ENCODE measurements around the gene FAM20A. TPM values are rescaled to one million over a fixed set of nuclear protein-coding genes. Genes with fewer than 3 reads are reported as not detected.
A peak's percentile ranks its signal among the peaks of the same experiment; 100 is the strongest.

The FAM20A gene
- total RNA-seq, 2 experiments from 2014 or later, result not detected

- intact Hi-C loops (cut with micrococcal nuclease), result no loop called here
- Mint-ChIP-seq H3K4me3 (no peak overlapping the region), H3K9me3 (peaks cover 5% of the 10 kb centered on the region), H3K36me3 (ENCODE audit: low read depth) (peaks cover 2% of the 10 kb centered on the region), H3K27me3 (ENCODE audit: low read depth) (no peaks in the 10 kb centered on the region), H3K27ac (no peak overlapping the region), H3K4me1 (ENCODE audit: low read depth) (no peaks in the 10 kb centered on the region)
- DNase-seq, result no peak
- CTCF ChIA-PET, result interaction anchor here (1.0 kb wide), 1 partner anchor 12 kb away, joined by 3 read pairs; no protein-coding TSS in a partner anchor
Observed at GRCh38 chr17:68541816-68542215, 59.4 kb downstream of the FAM20A start.

- CTCF ChIA-PET, result no interaction called here
- H3K4me3 Mint-ChIP-seq, result no peak overlapping the region
- no peak for DNase-seq
- intact Hi-C loops (cut with micrococcal nuclease), result no loop called here
- H3K27me3 Mint-ChIP-seq (ENCODE audit: low read depth), result no peaks in the 10 kb centered on the region
- no peaks in the 10 kb centered on the region for H3K9me3 Mint-ChIP-seq
- no peaks in the 10 kb centered on the region for H3K4me1 Mint-ChIP-seq (ENCODE audit: low read depth)
- no peak overlapping the region for H3K27ac Mint-ChIP-seq
- peaks cover 4% of the 10 kb centered on the region for H3K36me3 Mint-ChIP-seq (ENCODE audit: low read depth)
Observed at GRCh38 chr17:68540981-68541380, 60.2 kb downstream of the FAM20A start.

GRCh38 chr17:68539548-68540467 lies 61.4 kb downstream of the FAM20A start:
- Mint-ChIP-seq H3K27ac (no peak overlapping the region), H3K36me3 (ENCODE audit: low read depth) (peaks cover 9% of the 10 kb centered on the region), H3K4me3 (no peak overlapping the region), H3K4me1 (ENCODE audit: low read depth) (peaks cover 3% of the 10 kb centered on the region), H3K9me3 (no peaks in the 10 kb centered on the region), H3K27me3 (ENCODE audit: low read depth) (no peaks in the 10 kb centered on the region)
- CTCF ChIA-PET, result interaction anchor here (0.6 kb wide), 1 partner anchor 529 kb away, joined by 3 read pairs; no protein-coding TSS in a partner anchor
- intact Hi-C loops (cut with micrococcal nuclease), result loop anchor here (10.0 kb wide), 1 partner anchor 705 kb away; no protein-coding TSS in a partner anchor
- DNase-seq, result no peak

- H3K36me3 Mint-ChIP-seq (ENCODE audit: low read depth), result peaks cover 16% of the 10 kb centered on the region
- DNase-seq, result no peak
- CTCF ChIA-PET, result no interaction called here
- H3K27me3 Mint-ChIP-seq (ENCODE audit: low read depth), result no peaks in the 10 kb centered on the region
- peaks cover 13% of the 10 kb centered on the region for H3K4me1 Mint-ChIP-seq (ENCODE audit: low read depth)
- H3K27ac Mint-ChIP-seq, result peak overlapping the region; percentile 8
- H3K9me3 Mint-ChIP-seq, result no peaks in the 10 kb centered on the region
- intact Hi-C loops (cut with micrococcal nuclease), result loop anchor here (2.0 to 10.0 kb wide), 2 partner anchors 225 to 709 kb away; no protein-coding TSS in a partner anchor
- H3K4me3 Mint-ChIP-seq, result no peak overlapping the region
Observed at GRCh38 chr17:68535922-68536321, 65.2 kb downstream of the FAM20A start.

- Mint-ChIP-seq H3K4me1 (ENCODE audit: low read depth) (peaks cover 13% of the 10 kb centered on the region), H3K27me3 (ENCODE audit: low read depth) (no peaks in the 10 kb centered on the region), H3K4me3 (no peak overlapping the region), H3K27ac (peak overlapping the region; percentile 9), H3K36me3 (ENCODE audit: low read depth) (peaks cover 21% of the 10 kb centered on the region), H3K9me3 (no peaks in the 10 kb centered on the region)
- intact Hi-C loops (cut with micrococcal nuclease), result loop anchor here (1.0 to 10.0 kb wide), 4 partner anchors 21 to 710 kb away; no protein-coding TSS in a partner anchor
- DNase-seq, result no peak
- CTCF ChIA-PET, result interaction anchor here (0.7 to 1.6 kb wide), 5 partner anchors 24 to 785 kb away, joined by 3 to 8 read pairs (median 4); no protein-coding TSS in a partner anchor
Observed at GRCh38 chr17:68534695-68535088, 66.5 kb downstream of the FAM20A start.

- no peak for DNase-seq
- no peak overlapping the region for H3K4me3 Mint-ChIP-seq
- intact Hi-C loops (cut with micrococcal nuclease), result loop anchor here (1.0 to 10.0 kb wide), 4 partner anchors 21 to 711 kb away; no protein-coding TSS in a partner anchor
- no peaks in the 10 kb centered on the region for H3K9me3 Mint-ChIP-seq
- peaks cover 22% of the 10 kb centered on the region for H3K36me3 Mint-ChIP-seq (ENCODE audit: low read depth)
- CTCF ChIA-PET, result interaction anchor here (0.6 to 1.6 kb wide), 8 partner anchors 23 to 1616 kb away, joined by 3 to 8 read pairs (median 3); no protein-coding TSS in a partner anchor
- peaks cover 13% of the 10 kb centered on the region for H3K4me1 Mint-ChIP-seq (ENCODE audit: low read depth)
- no peaks in the 10 kb centered on the region for H3K27me3 Mint-ChIP-seq (ENCODE audit: low read depth)
- H3K27ac Mint-ChIP-seq, result no peak overlapping the region
Observed at GRCh38 chr17:68533887-68534694, 67.1 kb downstream of the FAM20A start.

- intact Hi-C loops (cut with micrococcal nuclease), result loop anchor here (10.0 kb wide), 1 partner anchor 712 kb away; no protein-coding TSS in a partner anchor
- Mint-ChIP-seq H3K9me3 (no peaks in the 10 kb centered on the region), H3K27ac (no peak overlapping the region), H3K4me3 (no peak overlapping the region), H3K36me3 (ENCODE audit: low read depth) (peaks cover 29% of the 10 kb centered on the region), H3K4me1 (ENCODE audit: low read depth) (peaks cover 13% of the 10 kb centered on the region), H3K27me3 (ENCODE audit: low read depth) (no peaks in the 10 kb centered on the region)
- no peak for DNase-seq
- CTCF ChIA-PET, result interaction anchor here (1.1 to 1.6 kb wide), 2 partner anchors 30 to 239 kb away, joined by 3 to 4 read pairs; no protein-coding TSS in a partner anchor
Observed at GRCh38 chr17:68532826-68533225, 68.3 kb downstream of the FAM20A start.

GRCh38 chr17:68531252-68531651 lies 69.9 kb downstream of the FAM20A start:
- Mint-ChIP-seq H3K36me3 (ENCODE audit: low read depth) (peaks cover 41% of the 10 kb centered on the region), H3K4me1 (ENCODE audit: low read depth) (peaks cover 13% of the 10 kb centered on the region), H3K27me3 (ENCODE audit: low read depth) (no peaks in the 10 kb centered on the region), H3K27ac (no peak overlapping the region), H3K4me3 (no peak overlapping the region), H3K9me3 (no peaks in the 10 kb centered on the region)
- CTCF ChIA-PET, result no interaction called here
- DNase-seq, result no peak
- intact Hi-C loops (cut with micrococcal nuclease), result loop anchor here (10.0 kb wide), 1 partner anchor 714 kb away; no protein-coding TSS in a partner anchor

- no peaks in the 10 kb centered on the region for H3K27me3 Mint-ChIP-seq (ENCODE audit: low read depth)
- CTCF ChIA-PET, result no interaction called here
- H3K4me1 Mint-ChIP-seq (ENCODE audit: low read depth), result no peaks in the 10 kb centered on the region
- H3K36me3 Mint-ChIP-seq (ENCODE audit: low read depth), result peaks cover 43% of the 10 kb centered on the region
- H3K9me3 Mint-ChIP-seq, result no peaks in the 10 kb centered on the region
- no peak overlapping the region for H3K27ac Mint-ChIP-seq
- H3K4me3 Mint-ChIP-seq, result no peak overlapping the region
- DNase-seq, result no peak
- intact Hi-C loops (cut with micrococcal nuclease), result no loop called here
Observed at GRCh38 chr17:68527314-68527713, 73.9 kb downstream of the FAM20A start.

- no peak for DNase-seq
- Mint-ChIP-seq H3K27me3 (ENCODE audit: low read depth) (no peaks in the 10 kb centered on the region), H3K9me3 (no peaks in the 10 kb centered on the region), H3K4me1 (ENCODE audit: low read depth) (no peaks in the 10 kb centered on the region), H3K4me3 (no peak overlapping the region), H3K27ac (no peak overlapping the region), H3K36me3 (ENCODE audit: low read depth) (peaks cover 45% of the 10 kb centered on the region)
- CTCF ChIA-PET, result no interaction called here
- intact Hi-C loops (cut with micrococcal nuclease), result no loop called here
Observed at GRCh38 chr17:68526548-68526947, 74.6 kb downstream of the FAM20A start.

GRCh38 chr17:68522266-68522665 lies 78.9 kb downstream of the FAM20A start:
- no peaks in the 10 kb centered on the region for H3K27me3 Mint-ChIP-seq (ENCODE audit: low read depth)
- no peak overlapping the region for H3K27ac Mint-ChIP-seq
- no peaks in the 10 kb centered on the region for H3K9me3 Mint-ChIP-seq
- H3K4me3 Mint-ChIP-seq, result no peak overlapping the region
- H3K36me3 Mint-ChIP-seq (ENCODE audit: low read depth), result peaks cover 45% of the 10 kb centered on the region
- intact Hi-C loops (cut with micrococcal nuclease), result no loop called here
- no peak for DNase-seq
- CTCF ChIA-PET, result no interaction called here
- peaks cover 9% of the 10 kb centered on the region for H3K4me1 Mint-ChIP-seq (ENCODE audit: low read depth)

GRCh38 chr17:68519911-68520310 lies 81.3 kb downstream of the FAM20A start:
- Mint-ChIP-seq H3K27me3 (ENCODE audit: low read depth) (no peaks in the 10 kb centered on the region), H3K27ac (no peak overlapping the region), H3K36me3 (ENCODE audit: low read depth) (peaks cover 46% of the 10 kb centered on the region), H3K4me3 (no peak overlapping the region), H3K4me1 (ENCODE audit: low read depth) (peaks cover 24% of the 10 kb centered on the region), H3K9me3 (no peaks in the 10 kb centered on the region)
- intact Hi-C loops (cut with micrococcal nuclease), result no loop called here
- DNase-seq, result no peak
- CTCF ChIA-PET, result no interaction called here

All from activated naive CD4-positive, alpha-beta T cell treated with anti-CD3 and anti-CD28 coated beads for 36 hours (primary cell).